HEK293 (cell line): ENCODE measurements around the gene ARHGAP15.

Source experiments
- EGR2 ChIP-seq: fragments of 450-650 bp; formaldehyde crosslinking; IDR thresholded peaks from 2 replicates; pipeline ENCODE4 v1.5.1; 2016; ENCODE audit warnings: low read depth, missing biosample characterization, missing genetic modification characterization
- MYNN ChIP-seq: fragments of 450-650 bp; formaldehyde crosslinking; IDR thresholded peaks from 2 replicates; pipeline ENCODE4 v1.5.1; 2016; ENCODE audit warnings: missing biosample characterization, missing genetic modification characterization, borderline replicate concordance
- ZNF302 ChIP-seq: fragments of 450-650 bp; formaldehyde crosslinking; IDR thresholded peaks from 2 replicates; pipeline ENCODE4 v1.5.1; 2016; ENCODE audit warnings: missing biosample characterization, missing genetic modification characterization, low read depth
- ZNF366 ChIP-seq: fragments of 450-650 bp; formaldehyde crosslinking; conservative IDR thresholded peaks from 2 replicates; pipeline ENCODE4 v1.5.1; 2016; ENCODE audit warnings: missing biosample characterization, missing genetic modification characterization
- ZNF623 ChIP-seq: fragments of 450-650 bp; formaldehyde crosslinking; IDR thresholded peaks from 2 replicates; pipeline ENCODE4 v1.5.1; 2016; ENCODE audit warnings: missing biosample characterization, missing genetic modification characterization
- TF ChIP-seq, protein P1 (sequence below): fragments of 450-650 bp; formaldehyde crosslinking; IDR thresholded peaks from 2 replicates; pipeline ENCODE4 v1.5.1; 2016; ENCODE audit warnings: missing biosample characterization, missing genetic modification characterization
- TF ChIP-seq, protein P2 (sequence below): fragments of 450-650 bp; IDR thresholded peaks from 2 replicates; pipeline ENCODE4 v1.5.1; 2018; ENCODE audit warnings: missing biosample characterization, missing genetic modification characterization

DNA sequence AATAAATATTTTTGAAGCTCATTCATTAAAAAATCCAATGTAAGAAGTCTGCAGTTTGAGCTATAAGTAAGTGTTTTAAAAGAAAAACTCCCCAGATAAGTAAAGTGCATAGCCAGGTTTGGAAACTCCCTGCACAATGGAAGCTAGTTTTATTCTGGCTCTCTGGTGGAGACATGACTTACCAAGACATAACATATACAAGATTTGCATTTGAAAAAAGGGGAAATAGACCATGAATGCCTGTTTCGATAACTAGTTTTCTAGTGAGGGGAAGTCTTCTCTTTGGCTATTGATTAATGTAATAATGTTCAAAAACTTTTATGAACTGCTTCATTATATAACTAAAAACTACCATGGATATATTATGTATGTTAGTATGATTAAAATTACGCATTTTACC is 435.2 kb downstream of the ARHGAP15 start:
- TF ChIP-seq, protein P1, sequence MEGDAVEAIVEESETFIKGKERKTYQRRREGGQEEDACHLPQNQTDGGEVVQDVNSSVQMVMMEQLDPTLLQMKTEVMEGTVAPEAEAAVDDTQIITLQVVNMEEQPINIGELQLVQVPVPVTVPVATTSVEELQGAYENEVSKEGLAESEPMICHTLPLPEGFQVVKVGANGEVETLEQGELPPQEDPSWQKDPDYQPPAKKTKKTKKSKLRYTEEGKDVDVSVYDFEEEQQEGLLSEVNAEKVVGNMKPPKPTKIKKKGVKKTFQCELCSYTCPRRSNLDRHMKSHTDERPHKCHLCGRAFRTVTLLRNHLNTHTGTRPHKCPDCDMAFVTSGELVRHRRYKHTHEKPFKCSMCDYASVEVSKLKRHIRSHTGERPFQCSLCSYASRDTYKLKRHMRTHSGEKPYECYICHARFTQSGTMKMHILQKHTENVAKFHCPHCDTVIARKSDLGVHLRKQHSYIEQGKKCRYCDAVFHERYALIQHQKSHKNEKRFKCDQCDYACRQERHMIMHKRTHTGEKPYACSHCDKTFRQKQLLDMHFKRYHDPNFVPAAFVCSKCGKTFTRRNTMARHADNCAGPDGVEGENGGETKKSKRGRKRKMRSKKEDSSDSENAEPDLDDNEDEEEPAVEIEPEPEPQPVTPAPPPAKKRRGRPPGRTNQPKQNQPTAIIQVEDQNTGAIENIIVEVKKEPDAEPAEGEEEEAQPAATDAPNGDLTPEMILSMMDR (tag by site-specific recombination), result no peak
- no peak for TF ChIP-seq MYNN (tag by site-specific recombination)
- no peak for TF ChIP-seq EGR2 (tag by site-specific recombination)
- no peak for TF ChIP-seq ZNF302 (tag by site-specific recombination)
- TF ChIP-seq, protein P2, sequence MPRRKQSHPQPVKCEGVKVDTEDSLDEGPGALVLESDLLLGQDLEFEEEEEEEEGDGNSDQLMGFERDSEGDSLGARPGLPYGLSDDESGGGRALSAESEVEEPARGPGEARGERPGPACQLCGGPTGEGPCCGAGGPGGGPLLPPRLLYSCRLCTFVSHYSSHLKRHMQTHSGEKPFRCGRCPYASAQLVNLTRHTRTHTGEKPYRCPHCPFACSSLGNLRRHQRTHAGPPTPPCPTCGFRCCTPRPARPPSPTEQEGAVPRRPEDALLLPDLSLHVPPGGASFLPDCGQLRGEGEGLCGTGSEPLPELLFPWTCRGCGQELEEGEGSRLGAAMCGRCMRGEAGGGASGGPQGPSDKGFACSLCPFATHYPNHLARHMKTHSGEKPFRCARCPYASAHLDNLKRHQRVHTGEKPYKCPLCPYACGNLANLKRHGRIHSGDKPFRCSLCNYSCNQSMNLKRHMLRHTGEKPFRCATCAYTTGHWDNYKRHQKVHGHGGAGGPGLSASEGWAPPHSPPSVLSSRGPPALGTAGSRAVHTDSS (tag by site-specific recombination), result no peak
- no peak for TF ChIP-seq ZNF366
- no peak for TF ChIP-seq ZNF623 (tag by site-specific recombination)
